HG03108 (cell line): ENCODE measurements around the gene REV3L.

ENCODE experiments used
- ATAC-seq: cut with Tn5 transposase; IDR thresholded peaks from one replicate; pipeline ENCODE4 v1.9.1; 2021; ENCODE audit warnings: moderate library complexity; ENCODE audit not compliant: unreplicated experiment

Gene REV3L

DNA sequence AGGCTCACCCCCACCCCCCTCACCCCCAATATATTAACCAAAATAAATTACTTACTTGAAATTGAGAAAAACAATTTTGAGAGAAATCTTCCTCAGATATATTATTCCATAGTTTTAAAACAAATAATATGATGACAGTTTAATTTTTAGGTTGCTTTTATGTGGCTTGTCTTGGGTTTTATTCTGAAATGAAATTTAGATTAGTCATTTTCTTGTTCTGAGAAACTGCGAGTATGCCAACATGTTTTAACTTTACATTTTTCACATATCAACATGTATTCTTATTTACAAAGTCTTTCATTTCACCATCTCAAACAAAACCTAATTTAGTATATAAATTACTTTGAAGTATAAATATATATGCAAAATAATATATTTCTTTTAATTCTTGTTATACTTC is 11.1 kb downstream of the REV3L start:
- no peak for ATAC-seq

- ATAC-seq: no peak
Measured at GRCh38 chr6:111471533-111471932, 11.5 kb downstream of the REV3L start.

GRCh38 chr6:111470991-111471390 is 12.0 kb downstream of the REV3L start:
- no peak for ATAC-seq

- ATAC-seq: no peak
Measured at GRCh38 chr6:111469543-111469942, 13.5 kb downstream of the REV3L start.

GRCh38 chr6:111468329-111469012 is 14.5 kb downstream of the REV3L start:
- ATAC-seq: no peak

GRCh38 chr6:111464184-111464583 is 18.8 kb downstream of the REV3L start:
- ATAC-seq: no peak

GRCh38 chr6:111462770-111463391 is 20.1 kb downstream of the REV3L start:
- ATAC-seq: no peak

- no peak for ATAC-seq
Measured at GRCh38 chr6:111461860-111462259, 21.2 kb downstream of the REV3L start.

DNA sequence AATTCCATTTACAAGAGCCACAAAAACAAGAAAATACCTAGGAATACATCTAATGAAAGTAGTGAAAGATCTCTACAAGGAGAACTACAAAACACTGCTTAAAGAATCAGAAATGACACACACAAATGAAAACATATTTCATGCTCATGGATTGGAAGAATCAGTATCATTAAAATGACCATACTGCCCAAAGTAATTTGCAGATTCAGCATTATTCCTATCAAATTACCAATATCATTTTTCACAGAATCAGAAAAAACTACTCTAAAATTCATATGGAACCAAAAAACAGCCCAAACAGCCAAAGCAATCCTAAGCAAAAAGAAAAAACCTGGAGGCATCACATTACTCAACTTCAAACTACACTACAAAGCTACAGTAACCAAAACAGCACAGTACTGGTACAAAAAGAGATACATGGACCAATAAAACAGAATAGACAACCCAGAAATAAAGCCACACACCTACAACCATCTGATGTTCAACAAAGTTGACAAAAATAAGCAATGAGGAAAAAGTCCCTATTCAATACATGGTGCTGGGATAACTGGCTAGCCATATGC is 24.3 kb downstream of the REV3L start:
- ATAC-seq: no peak

GRCh38 chr6:111456208-111456607 is 26.8 kb downstream of the REV3L start:
- ATAC-seq: no peak

- no peak for ATAC-seq
Measured at GRCh38 chr6:111450636-111451035, 32.4 kb downstream of the REV3L start.

GRCh38 chr6:111450087-111450486 is 32.9 kb downstream of the REV3L start:
- ATAC-seq: no peak

GRCh38 chr6:111449129-111449528 is 33.9 kb downstream of the REV3L start:
- no peak for ATAC-seq

DNA sequence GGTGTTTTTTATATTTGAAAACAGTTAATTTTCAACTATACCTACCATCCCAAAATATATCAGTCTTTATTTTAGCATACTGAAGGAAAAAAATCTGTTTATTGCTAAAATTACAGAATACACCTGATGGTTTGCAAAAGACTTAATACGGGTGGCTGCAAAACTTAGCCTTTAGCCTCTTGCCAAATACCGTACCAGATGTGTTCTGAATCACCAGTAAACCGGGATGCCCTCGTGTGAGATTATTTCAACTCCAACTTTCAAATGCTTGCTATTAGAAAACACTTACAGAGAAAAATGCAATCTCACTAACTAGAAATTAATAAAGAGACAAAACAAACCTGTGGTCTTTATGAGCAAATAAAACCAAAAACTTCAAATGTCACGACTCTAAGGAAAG is 36.0 kb downstream of the REV3L start:
- ATAC-seq: no peak

DNA sequence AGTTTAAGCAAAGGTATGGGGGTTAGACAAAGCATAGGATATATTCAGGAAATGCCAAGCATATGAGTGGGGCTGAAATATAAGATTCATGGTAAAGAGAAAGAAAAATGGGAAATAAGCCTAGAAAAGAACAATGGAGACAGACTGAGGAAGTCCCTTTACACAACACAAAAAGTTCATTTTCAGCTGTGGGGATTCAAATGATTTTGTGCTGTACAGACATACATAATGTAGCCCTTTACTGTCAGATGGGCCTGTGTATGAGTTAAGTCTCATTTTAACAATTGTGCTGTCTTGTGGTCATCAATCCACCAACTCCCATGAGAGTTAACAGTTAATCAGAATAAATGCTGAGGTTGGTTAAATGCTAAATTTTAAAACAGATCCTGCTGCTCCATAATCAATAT is 37.2 kb downstream of the REV3L start:
- ATAC-seq: no peak

- ATAC-seq: no peak
Measured at GRCh38 chr6:111444794-111445193, 38.2 kb downstream of the REV3L start.

- peak; percentile 74 for ATAC-seq
Measured at GRCh38 chr6:111441678-111442243, 41.3 kb downstream of the REV3L start.

GRCh38 chr6:111439171-111439570 is 43.8 kb downstream of the REV3L start:
- no peak for ATAC-seq

- ATAC-seq: no peak
Measured at GRCh38 chr6:111437573-111437972, 45.4 kb downstream of the REV3L start.

DNA sequence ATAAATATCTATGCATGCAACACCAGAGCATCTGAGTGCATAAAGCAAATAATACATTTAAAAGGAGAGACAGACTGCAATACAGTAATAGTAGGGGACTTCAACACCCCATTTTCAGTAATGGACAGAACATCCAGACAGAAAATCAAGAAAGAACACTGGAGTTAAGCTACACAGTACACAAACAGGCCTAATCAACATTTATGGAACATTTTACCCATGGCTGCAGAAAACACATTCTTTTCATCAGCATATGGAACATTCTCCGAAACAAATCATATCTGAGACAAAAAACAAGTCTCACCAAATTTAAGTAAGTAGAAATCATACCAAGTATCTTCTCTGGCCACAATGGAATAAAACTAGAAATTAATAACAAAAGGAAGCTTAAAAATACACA is 50.5 kb downstream of the REV3L start:
- no peak for ATAC-seq

DNA sequence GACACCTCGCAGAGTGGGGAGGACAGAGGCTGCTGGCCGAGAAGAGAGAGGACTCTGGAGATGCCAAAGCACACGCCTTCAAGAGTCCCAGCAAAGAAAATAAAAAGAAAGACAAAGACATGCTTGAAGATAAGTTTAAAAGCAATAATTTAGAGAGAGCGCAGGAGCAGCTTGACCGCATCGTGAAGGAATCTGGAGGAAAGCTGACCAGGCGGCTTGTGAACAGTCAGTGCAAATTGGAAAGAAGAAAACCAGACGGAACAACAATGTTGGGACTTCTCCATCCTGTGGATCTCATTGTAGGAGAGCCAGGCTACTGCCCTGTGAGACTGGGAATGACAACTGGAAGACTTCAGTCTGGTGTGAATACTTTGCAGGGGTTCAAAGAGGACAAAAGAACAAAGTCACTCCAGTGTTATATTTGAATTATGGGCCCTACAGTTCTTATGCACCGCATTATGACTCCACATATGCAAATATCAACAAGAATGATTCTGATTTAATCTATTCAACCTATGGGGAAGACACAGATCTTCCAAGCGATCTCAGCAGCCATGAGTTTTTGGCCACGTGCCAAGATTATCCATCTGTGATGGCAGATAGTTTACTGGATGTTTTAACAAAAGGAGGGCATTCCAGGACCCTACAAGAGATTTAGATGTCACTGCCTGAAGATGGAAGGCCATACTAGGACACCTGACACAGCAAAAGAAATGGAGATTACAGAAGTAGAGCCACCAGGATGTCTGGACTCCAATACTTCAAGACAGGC is 52.2 kb downstream of the REV3L start:
- no peak for ATAC-seq
